HEK293T (cell line): Measurements from ENCODE around the gene CD14.

Experiments
- ARNT ChIP-seq: fragments of 450-650 bp; IDR thresholded peaks from 2 replicates; pipeline ENCODE4 v1.6.1; 2017; ENCODE audit warnings: mild to moderate bottlenecking
- BHLHE40 ChIP-seq: fragments of 450-650 bp; IDR thresholded peaks from 2 replicates; pipeline ENCODE4 v1.6.1; 2016; ENCODE audit warnings: mild to moderate bottlenecking, moderate library complexity, borderline replicate concordance
- FOXA1 ChIP-seq: fragments of 450-650 bp; IDR thresholded peaks from 2 replicates; pipeline ENCODE4 v1.6.1; 2016; ENCODE audit warnings: mild to moderate bottlenecking
- FOXM1 ChIP-seq: fragments of 450-650 bp; IDR thresholded peaks from 2 replicates; pipeline ENCODE4 v1.6.1; 2017; ENCODE audit warnings: mild to moderate bottlenecking, borderline replicate concordance
- HDGF ChIP-seq: fragments of 450-650 bp; IDR thresholded peaks from 2 replicates; pipeline ENCODE4 v1.6.1; 2017; ENCODE audit warnings: antibody characterized with exemption, borderline replicate concordance
- L3MBTL2 ChIP-seq: fragments of 450-650 bp; conservative IDR thresholded peaks from 2 replicates; pipeline ENCODE4 v1.6.1; 2016; ENCODE audit warnings: mild to moderate bottlenecking
- LEF1 ChIP-seq: fragments of 450-650 bp; IDR thresholded peaks from 2 replicates; pipeline ENCODE4 v1.6.1; 2017; ENCODE audit warnings: mild to moderate bottlenecking, borderline replicate concordance
- NFRKB ChIP-seq: fragments of 450-650 bp; IDR thresholded peaks from 2 replicates; pipeline ENCODE4 v1.6.1; 2016; ENCODE audit warnings: mild to moderate bottlenecking, moderate library complexity
- PKNOX1 ChIP-seq: fragments of 450-650 bp; IDR thresholded peaks from 2 replicates; pipeline ENCODE4 v1.6.1; 2016
- SP1 ChIP-seq: fragments of 450-650 bp; IDR thresholded peaks from 2 replicates; pipeline ENCODE4 v1.6.1; 2017
- SUZ12 ChIP-seq: fragments of 450-650 bp; IDR thresholded peaks from 2 replicates; pipeline ENCODE4 v1.6.1; 2016; ENCODE audit warnings: mild to moderate bottlenecking
- ZNF384 ChIP-seq: fragments of 450-650 bp; IDR thresholded peaks from 2 replicates; pipeline ENCODE4 v1.6.1; 2016

- no peak for TF ChIP-seq SP1
- TF ChIP-seq BHLHE40, result no peak
- no peak for TF ChIP-seq LEF1
- TF ChIP-seq FOXM1, result no peak
- TF ChIP-seq HDGF, result no peak
- no peak for TF ChIP-seq PKNOX1
- TF ChIP-seq NFRKB, result no peak
- TF ChIP-seq ARNT, result no peak
- TF ChIP-seq SUZ12, result no peak
- TF ChIP-seq ZNF384, result no peak
- TF ChIP-seq FOXA1, result no peak
- TF ChIP-seq L3MBTL2, result no peak
Measured at GRCh38 chr5:140633501-140633900, 526 bp upstream of the CD14 start.
